Activated T-cell treated with anti-CD3 and anti-CD28 coated beads, Interleukin-2, amount 50 U/mL, for 72 hours (primary cell): ENCODE measurements around the gene PTPN11. TPM values are rescaled to one million over a fixed set of nuclear protein-coding genes. Genes with fewer than 3 reads are reported as not detected.
"Not testable (repeated sequence)": the region's sequence is repeated elsewhere in the genome, so short reads cannot be mapped to it uniquely, and the experiment has no call there.

Source experiments
- ATAC-seq, 2 donors: fragments of 150-1000 bp; cut with Tn5 transposase; replicated peaks in 1 of 2; 2 replicates each; pipeline ENCODE4 v1.10.0; 2021; ENCODE audit warnings: moderate library complexity in 2 of 2, mild to moderate bottlenecking in 1 of 2
- DNase-seq, 2 donors: peaks; one replicate each; pipeline ENCODE4 v3.0.0; 2021 to 2022; ENCODE audit warnings: mixed read lengths in 1 of 2
- H3K27ac Mint-ChIP-seq: one replicate; pipeline ENCODE4 v1.8.0; 2022; ENCODE audit warnings: mild to moderate bottlenecking, moderate library complexity, mixed read lengths
- H3K27me3 Mint-ChIP-seq: one replicate; pipeline ENCODE4 v1.8.0; 2022; ENCODE audit warnings: low read depth, mixed read lengths
- H3K36me3 Mint-ChIP-seq, 2 donors: one replicate each; pipeline ENCODE4 v1.8.0; 2022; ENCODE audit warnings: mixed read lengths in 2 of 2, mild to moderate bottlenecking in 1 of 2; ENCODE audit not compliant: insufficient read depth in 2 of 2
- H3K4me1 Mint-ChIP-seq: one replicate; pipeline ENCODE4 v1.8.0; 2022; ENCODE audit warnings: low read depth, mixed read lengths
- H3K4me3 Mint-ChIP-seq, 2 donors: one replicate each; pipeline ENCODE4 v1.8.0; 2022; ENCODE audit warnings: mild to moderate bottlenecking in 2 of 2, mixed read lengths in 2 of 2, moderate library complexity in 2 of 2
- H3K9me3 Mint-ChIP-seq, 2 donors: one replicate each; pipeline ENCODE4 v1.8.0; 2022; ENCODE audit warnings: mixed read lengths in 2 of 2
- total RNA-seq, 2 donors: library from RNA; stranded (reverse); gene quantifications; one replicate each; pipeline ENCODE4 v1.2.3, GENCODE V29; 2022

Gene PTPN11
- total RNA-seq, 2 donors from 2014 or later: 92.4 to 93.7 TPM

DNA sequence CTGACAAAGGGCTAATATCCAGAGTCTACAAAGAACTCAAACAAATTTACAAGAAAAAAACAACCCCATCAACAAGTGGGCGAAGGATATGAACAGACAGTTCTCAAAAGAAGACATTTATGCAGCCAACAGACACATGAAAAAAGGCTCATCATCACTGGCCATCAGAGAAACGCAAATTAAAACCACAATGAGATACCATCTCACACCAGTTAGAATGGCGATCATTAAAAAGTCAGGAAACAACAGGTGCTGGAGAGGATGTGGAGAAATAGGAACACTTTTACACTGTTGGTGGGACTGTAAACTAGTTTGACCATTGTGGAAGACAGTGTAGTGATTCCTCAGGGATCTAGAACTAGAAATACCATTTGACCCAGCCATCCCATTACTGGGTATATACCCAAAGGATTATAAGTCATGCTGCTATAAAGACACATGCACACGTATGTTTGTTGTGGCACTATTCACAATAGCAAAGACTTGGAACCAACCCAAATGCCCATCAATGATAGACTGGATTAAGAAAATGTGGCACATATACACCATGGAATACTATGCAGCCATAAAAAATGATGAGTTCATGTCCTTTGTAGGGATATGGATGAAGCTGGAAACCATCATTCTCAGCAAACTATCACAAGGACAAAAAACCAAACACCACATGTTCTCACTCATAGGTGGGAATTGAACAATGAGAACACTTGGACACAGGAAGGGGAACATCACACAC lies 28.7 kb upstream of the PTPN11 start:
- DNase-seq, H3K27ac Mint-ChIP-seq, H3K36me3 Mint-ChIP-seq, H3K9me3 Mint-ChIP-seq, H3K4me3 Mint-ChIP-seq, ATAC-seq: not testable (repeated sequence)
- Mint-ChIP-seq H3K4me1 (peaks cover 17% of the 10 kb centered on the region), H3K27me3 (peaks cover 14% of the 10 kb centered on the region)

DNA sequence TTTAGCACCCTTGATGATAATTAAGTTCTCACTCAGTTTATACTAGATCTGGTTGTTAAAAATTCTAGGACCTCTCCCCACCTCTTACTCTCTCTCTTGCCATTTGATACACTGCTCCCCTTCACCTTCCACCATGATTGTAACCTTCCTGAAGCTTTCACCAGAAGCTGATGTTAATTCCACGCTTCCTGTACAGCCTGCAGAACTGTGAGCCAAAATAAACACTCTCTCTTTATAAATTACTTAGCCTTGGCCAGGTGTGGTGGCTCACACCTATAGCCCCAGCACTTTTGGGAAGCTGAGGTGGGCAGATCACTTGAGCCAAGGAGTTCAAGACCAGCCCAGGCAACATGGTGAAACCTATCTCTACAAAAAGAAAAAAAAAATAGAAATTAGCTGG lies 25.4 kb upstream of the PTPN11 start:
- Mint-ChIP-seq H3K4me3 (no peak overlapping the region), H3K27me3 (peaks cover 12% of the 10 kb centered on the region), H3K9me3 (peaks cover 2 to 5% of the 10 kb centered on the region in 2 donors), H3K36me3 (no peaks in the 10 kb centered on the region), H3K4me1 (no peaks in the 10 kb centered on the region), H3K27ac (no peak overlapping the region)
- DNase-seq (no peak), ATAC-seq (no peak)

DNA sequence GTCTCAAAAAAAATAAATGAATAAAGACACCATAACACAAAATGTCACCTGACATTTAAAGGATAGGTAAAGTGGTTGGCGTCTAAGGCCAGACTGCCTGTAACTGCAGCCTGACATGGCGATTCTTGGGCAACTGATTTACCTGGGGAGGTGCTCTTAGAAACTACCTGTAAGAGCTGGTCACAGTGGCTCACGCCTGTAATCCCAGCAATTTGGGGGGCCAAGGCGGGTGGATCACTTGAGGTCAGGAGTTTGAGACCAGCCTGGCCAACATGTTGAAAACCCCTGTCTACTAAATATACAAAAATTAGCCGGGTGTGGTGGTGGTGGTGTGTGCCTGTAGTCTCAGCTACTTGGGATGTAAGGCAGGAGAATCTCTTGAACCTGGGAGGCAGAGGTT lies 17.7 kb upstream of the PTPN11 start:
- Mint-ChIP-seq H3K27ac (no peak overlapping the region), H3K4me1 (peaks cover 7% of the 10 kb centered on the region), H3K36me3 (peaks cover 2 to 12% of the 10 kb centered on the region in 2 donors), H3K27me3 (no peaks in the 10 kb centered on the region), H3K4me3 (no peak overlapping the region), H3K9me3 (no peaks in the 10 kb centered on the region)
- DNase-seq (no peak), ATAC-seq (no peak)

DNA sequence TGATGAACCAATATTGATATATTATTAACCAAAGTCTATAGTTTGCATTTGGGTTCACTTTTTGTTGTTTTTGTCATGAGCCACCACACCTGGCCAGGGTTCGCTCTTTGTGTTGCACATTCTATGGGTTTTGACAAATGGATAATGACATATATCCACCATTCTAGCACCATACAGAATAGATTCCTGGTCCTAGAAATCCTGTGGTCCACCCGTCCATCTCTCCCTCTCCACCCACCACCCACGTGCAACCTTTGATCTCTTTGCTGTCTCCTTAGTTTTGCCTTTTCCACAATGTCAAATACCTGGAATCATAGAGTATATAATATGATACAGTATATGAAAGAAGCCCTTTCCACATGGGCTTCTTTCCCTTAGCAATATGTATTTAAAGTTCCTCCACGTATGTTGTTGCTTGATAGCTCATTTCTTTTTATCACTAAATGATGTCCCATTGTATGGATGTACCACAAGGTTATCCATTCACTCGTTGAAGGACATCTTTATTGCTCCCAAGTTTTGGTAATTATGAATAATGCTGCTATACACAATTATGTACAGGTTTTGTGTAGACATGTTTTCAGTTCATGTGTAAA lies 16.7 kb upstream of the PTPN11 start:
- peak; percentile 16 to 29 for ATAC-seq

DNA sequence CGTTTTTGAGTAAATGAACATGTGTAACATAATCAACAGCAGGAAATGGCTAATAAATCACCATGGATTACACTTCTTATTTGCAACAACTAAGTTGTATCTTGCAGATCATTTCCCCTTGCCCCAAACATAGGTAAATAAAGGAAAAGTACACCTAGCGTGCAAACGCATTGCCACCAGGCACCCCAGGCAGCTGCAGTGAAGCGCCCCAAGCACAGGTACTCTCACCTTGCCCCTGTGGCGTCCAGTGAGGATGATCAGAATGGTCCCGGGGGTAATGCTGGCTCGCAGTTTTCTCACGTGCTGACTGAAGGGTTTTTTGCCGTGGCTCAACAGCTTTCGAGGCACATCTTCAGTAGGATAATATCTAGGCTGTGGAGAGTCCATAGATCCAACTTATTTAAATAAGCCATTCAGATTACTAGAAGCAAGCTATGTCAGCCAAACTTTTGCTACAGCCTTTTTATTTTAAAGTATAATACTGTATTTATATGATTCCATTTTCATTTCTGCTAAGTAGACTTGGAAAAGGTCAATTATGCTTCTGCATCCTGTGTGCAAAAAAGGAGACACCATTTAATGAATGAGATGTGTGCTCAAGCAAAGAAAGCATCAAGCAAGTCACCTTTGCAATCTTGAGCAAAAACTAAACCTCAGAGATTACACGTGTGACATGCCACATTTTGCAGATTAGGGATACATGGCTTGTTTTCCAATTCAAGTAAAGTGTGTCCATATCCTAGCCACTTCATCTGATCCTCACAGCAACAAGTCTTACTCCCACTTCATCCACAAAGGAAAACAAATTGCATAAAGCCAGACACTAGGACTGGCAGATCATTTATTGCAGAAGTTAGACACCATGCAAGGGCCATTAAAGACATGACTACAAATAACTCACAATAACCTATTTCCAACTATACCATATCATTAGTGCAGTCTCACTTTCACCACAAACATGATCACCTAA lies 11.9 kb upstream of the PTPN11 start:
- H3K27ac Mint-ChIP-seq: peak overlapping the region; percentile 99
- peaks cover 47% of the 10 kb centered on the region for H3K4me1 Mint-ChIP-seq
- H3K27me3 Mint-ChIP-seq: no peaks in the 10 kb centered on the region
- DNase-seq: no peak
- no peaks in the 10 kb centered on the region for H3K9me3 Mint-ChIP-seq
- H3K36me3 Mint-ChIP-seq: peaks cover 17 to 43% of the 10 kb centered on the region in 2 donors
- ATAC-seq: no peak
- peak overlapping the region; percentile 92 to 99 for H3K4me3 Mint-ChIP-seq

More for the DNA sequence above, 16.7 kb upstream of the PTPN11 start:
- peaks cover 14% of the 10 kb centered on the region for H3K4me1 Mint-ChIP-seq
- H3K36me3 Mint-ChIP-seq: peaks cover 5 to 18% of the 10 kb centered on the region in 2 donors
- H3K27ac Mint-ChIP-seq: no peak overlapping the region
- no peak overlapping the region for H3K4me3 Mint-ChIP-seq
- H3K27me3 Mint-ChIP-seq: no peaks in the 10 kb centered on the region
- DNase-seq: no peak
- H3K9me3 Mint-ChIP-seq: no peaks in the 10 kb centered on the region

DNA sequence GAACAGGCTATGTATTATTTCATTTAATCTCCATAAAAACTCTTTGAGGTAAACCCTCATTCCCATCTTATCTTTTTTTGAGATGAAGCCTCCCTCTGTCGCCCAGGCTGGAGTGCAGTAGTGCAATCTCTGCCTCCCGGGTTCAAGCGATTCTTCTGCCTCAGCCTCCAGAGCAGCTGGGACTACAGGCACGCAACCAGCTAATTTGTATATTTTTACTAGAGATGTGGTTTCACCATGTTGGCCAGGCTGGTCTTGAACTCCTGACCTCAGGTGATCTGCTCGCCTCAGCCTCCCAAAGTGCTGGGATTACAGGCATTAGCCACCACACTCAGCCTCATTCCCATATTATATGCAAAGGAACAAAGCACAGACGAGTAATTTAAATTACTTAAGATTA lies 11.1 kb upstream of the PTPN11 start:
- Mint-ChIP-seq H3K4me3 (peak overlapping the region; percentile 92 to 99), H3K36me3 (peaks cover 17 to 43% of the 10 kb centered on the region in 2 donors), H3K27ac (peak overlapping the region; percentile 99), H3K4me1 (peaks cover 47% of the 10 kb centered on the region)
- H3K9me3 Mint-ChIP-seq, ATAC-seq, H3K27me3 Mint-ChIP-seq, DNase-seq: not testable (repeated sequence)

DNA sequence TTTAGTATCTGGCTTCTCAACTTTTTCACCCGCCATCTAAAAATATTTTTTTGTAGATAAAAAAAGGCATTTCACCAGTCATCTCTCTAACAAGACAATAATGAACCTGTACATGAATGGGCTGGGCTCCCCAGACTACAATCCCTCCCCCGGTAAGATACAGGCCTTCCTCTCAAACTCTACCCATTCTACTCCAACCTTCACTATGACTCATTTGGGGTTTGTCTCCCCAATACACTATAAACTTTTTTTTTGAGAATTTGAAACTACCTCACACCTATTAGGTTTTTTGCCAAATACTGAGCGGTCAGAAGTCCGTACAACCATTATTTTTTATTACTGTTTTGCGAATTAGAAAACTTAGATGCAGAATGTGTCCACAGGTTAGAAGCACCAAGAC lies 10.1 kb upstream of the PTPN11 start:
- Mint-ChIP-seq H3K27me3 (no peaks in the 10 kb centered on the region), H3K27ac (peak overlapping the region; percentile 99), H3K4me3 (peak overlapping the region; percentile 92 to 99), H3K9me3 (no peaks in the 10 kb centered on the region), H3K36me3 (peaks cover 17 to 43% of the 10 kb centered on the region in 2 donors), H3K4me1 (peaks cover 47% of the 10 kb centered on the region)
- ATAC-seq: peak in 1 of 2 donors; percentile 51
- DNase-seq: peak in 1 of 2 donors; percentile 21

DNA sequence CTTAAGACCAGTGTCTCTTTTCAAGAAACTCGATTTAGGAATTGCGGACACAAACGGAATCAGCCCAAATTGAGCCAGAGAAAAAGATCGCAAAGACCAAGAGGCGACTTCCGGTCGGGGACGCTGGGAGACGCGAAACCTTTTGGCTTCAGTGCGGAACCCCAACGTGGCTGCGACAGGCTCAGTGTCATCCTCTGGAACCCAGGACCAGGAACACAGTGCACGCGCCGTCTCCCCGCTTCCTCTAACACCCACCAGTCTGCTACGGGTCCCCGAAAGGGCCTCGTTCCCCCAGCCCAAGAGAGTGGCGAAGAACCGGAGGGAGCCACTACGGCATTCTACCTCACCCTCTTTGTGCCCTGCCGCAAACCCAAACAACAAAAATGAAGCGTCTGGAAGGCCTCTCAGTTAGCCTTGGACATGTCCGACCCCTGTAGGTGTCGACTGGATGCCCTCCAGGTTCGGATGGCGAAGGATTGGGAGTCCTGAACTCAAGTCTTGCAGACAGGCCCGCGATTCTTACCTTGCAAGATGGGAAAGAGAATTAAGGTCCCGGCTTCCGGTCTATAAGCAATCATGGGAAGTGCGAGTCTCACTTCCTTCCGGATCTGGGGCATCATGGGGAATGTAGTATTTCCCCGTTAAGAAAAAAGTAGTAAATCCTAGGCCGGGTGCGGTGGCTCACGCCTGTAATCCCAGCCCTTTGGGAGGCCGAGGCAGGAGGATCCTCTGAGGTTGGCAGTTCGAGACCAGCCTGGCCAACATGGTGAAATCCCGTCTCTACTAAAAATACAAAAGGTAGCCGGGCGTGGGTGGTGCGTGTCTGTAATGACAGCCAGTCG lies 9.5 kb upstream of the PTPN11 start, which contains the start of gene RPL6:
Gene RPL6, minus strand, starts transcription at position 542 of the 842 bp plus-strand sequence. CDS start 949 bp downstream, outside the sequence.
- Mint-ChIP-seq H3K27me3 (no peaks in the 10 kb centered on the region), H3K4me1 (peaks cover 47% of the 10 kb centered on the region), H3K9me3 (no peaks in the 10 kb centered on the region), H3K4me3 (peak within 1 kb of the TSS; percentile 92 to 99), H3K27ac (peak within 1 kb of the TSS; percentile 99), H3K36me3 (peaks cover 17 to 43% of the 10 kb centered on the region in 2 donors)
- ATAC-seq: peak; percentile 93 to 94
- DNase-seq: peak; percentile 81

DNA sequence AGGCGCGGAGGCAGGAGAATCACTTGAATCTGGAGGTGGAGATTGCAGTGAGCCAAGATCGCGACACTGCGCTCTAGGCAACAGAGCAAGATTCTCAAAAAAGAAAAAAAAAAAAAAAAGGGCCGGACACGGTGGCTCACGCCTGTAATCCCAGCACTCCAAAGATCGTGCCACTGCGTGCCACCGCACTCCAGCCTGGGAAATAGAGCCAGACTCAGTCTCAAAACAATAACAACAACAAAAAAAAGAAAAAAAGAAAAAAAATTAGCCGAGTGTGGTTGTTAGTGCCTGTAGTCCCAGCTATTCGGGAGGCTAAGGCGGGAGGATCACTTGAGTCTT lies 8.9 kb upstream of the PTPN11 start:
- DNase-seq: no peak
- H3K27ac Mint-ChIP-seq: peak overlapping the region; percentile 34
- H3K9me3 Mint-ChIP-seq: no peaks in the 10 kb centered on the region
- H3K36me3 Mint-ChIP-seq: peaks cover 14 to 38% of the 10 kb centered on the region in 2 donors
- no peaks in the 10 kb centered on the region for H3K27me3 Mint-ChIP-seq
- no peak for ATAC-seq
- peak overlapping the region; percentile 92 to 99 for H3K4me3 Mint-ChIP-seq
- peaks cover 47% of the 10 kb centered on the region for H3K4me1 Mint-ChIP-seq

DNA sequence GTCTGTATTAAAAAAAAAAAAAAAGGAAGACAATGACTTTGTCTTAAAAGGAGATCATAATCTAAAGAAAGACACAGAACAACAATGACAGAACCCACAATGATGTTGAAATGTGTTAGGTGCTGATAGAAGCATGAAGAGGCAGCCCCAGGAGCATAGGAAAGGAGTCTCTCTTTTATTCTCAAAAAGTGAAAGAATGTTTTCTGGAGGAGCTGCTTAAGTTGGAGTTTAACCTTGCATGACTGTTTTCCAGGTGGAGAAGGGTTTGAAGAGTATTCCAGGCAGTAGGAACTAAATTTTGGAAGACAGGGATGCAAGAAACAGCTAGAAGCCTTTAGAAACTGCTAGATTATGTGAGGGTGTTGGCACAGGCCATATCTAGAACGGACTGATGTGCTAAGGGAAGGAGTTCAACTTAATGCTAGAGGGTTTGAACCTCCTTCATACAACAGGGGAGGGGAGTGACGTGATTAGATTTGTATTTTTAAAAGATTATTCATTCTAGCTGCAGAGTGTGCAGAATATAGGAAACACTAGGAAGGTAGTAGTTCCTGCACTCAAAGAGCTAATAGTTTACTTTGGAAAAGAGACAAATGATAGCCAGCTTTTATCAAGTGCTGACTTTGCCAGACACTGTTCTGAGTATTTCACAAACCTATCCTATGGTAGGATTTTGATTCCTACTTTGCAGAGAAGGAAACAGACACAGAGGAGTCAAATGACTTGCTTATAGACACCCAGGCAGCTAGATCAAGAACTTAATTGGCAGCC lies 4.7 kb upstream of the PTPN11 start:
- Mint-ChIP-seq H3K36me3 (peaks cover 3 to 10% of the 10 kb centered on the region in 2 donors), H3K4me3 (no peak overlapping the region), H3K27me3 (no peaks in the 10 kb centered on the region), H3K9me3 (no peaks in the 10 kb centered on the region), H3K27ac (no peak overlapping the region), H3K4me1 (peaks cover 13% of the 10 kb centered on the region)
- no peak for ATAC-seq
- DNase-seq: no peak

DNA sequence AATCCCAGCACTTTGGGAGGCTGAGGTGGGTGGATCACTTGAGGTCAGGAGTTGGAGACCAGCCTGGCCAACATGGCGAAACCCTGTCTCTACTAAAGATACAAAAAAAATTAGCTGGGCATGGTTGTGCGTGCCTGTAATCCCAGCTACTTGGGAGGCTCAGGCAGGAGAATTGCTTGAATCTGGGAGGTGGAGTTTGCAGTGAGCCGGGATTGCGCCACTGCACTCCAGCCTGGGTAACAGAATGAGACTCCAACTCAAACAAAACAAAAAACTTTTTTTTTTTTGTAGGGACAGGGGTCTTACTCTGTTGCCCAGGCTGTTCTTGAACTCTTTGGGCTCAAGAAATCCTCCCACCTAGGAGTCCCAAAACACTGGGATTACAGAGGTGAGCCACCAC lies 3.3 kb upstream of the PTPN11 start:
- not testable (repeated sequence) for H3K9me3 Mint-ChIP-seq, H3K27me3 Mint-ChIP-seq, ATAC-seq, DNase-seq, H3K27ac Mint-ChIP-seq, H3K4me3 Mint-ChIP-seq, H3K36me3 Mint-ChIP-seq
- H3K4me1 Mint-ChIP-seq: peaks cover 15% of the 10 kb centered on the region

DNA sequence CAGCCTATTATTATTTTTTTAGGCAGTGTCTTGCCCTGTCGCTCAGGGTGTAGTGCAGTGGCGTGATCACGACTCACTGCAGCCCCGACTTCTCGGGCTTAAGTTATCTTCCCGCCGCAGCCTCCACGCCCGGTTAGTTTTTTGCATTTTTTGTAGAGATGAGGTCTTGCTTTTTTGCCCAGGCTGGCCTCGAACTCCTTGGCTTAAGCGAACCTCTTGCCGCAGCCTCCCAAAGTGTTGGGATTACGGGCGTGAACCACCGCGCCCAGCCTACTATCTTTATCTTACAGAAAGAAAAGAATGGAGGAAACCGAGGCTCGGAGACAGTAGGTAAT lies 507 bp upstream of the PTPN11 start:
- peaks cover 35% of the 10 kb centered on the region for H3K4me1 Mint-ChIP-seq
- H3K4me3 Mint-ChIP-seq: peak overlapping the region; percentile 95 to 97
- H3K27ac Mint-ChIP-seq: peak overlapping the region; percentile 94
- ATAC-seq (no peak), DNase-seq (no peak)
- H3K27me3 Mint-ChIP-seq: no peaks in the 10 kb centered on the region
- peaks cover 2 to 9% of the 10 kb centered on the region in 2 donors for H3K36me3 Mint-ChIP-seq
- no peaks in the 10 kb centered on the region for H3K9me3 Mint-ChIP-seq
